Erythroblast (primary cell): ENCODE data around the gene RHOT2.
"Not testable (repeated sequence)": the region's sequence is repeated elsewhere in the genome, so short reads cannot be mapped to it uniquely, and the experiment has no call there.

Experiments used
- DNase-seq, 2 experiments: peaks; one replicate each; lab custom pipeline; 2025; lab: John Stamatoyannopoulos, UW
- GATA1 ChIP-seq: IDR thresholded peaks from 2 replicates; pipeline ENCODE4 v1.6.1; 2011; ENCODE audit warnings: low read depth, mild to moderate bottlenecking, control low read depth, low read length, moderate library complexity
- POLR2A ChIP-seq: IDR thresholded peaks from 2 replicates; pipeline ENCODE4 v1.6.1; 2011; ENCODE audit warnings: mild to moderate bottlenecking, low read length

The RHOT2 gene

GRCh38 chr16:681746-682427 lies 14.0 kb downstream of the RHOT2 start:
- no peak for TF ChIP-seq POLR2A
- no peak for TF ChIP-seq GATA1
- DNase-seq, result peak in 1 of 2 experiments; percentile 29

- no peak for DNase-seq
- TF ChIP-seq POLR2A, result no peak
- TF ChIP-seq GATA1, result no peak
Measured at GRCh38 chr16:682493-683395, 14.8 kb downstream of the RHOT2 start.

- peak in 1 of 2 experiments; percentile 62 for DNase-seq
- TF ChIP-seq GATA1 (no peak), POLR2A (no peak)
Measured at GRCh38 chr16:683396-684070, 15.6 kb downstream of the RHOT2 start.

GRCh38 chr16:684071-684794 lies 16.3 kb downstream of the RHOT2 start, which contains the start of gene JMJD8:
TSS of gene JMJD8 (minus strand) at chr16:684334. CDS start at chr16:684319, 15 bp downstream.
- TF ChIP-seq POLR2A (peak; percentile 69), GATA1 (no peak)
- peak; percentile 97 to 98 for DNase-seq

GRCh38 chr16:684961-685696 lies 17.2 kb downstream of the RHOT2 start:
- DNase-seq, result peak in 1 of 2 experiments; percentile 30
- TF ChIP-seq GATA1, result no peak
- no peak for TF ChIP-seq POLR2A

GRCh38 chr16:685967-686366 lies 18.0 kb downstream of the RHOT2 start:
- peak; percentile 64 for DNase-seq
- TF ChIP-seq GATA1 (no peak), POLR2A (no peak)

GRCh38 chr16:686459-687260 lies 18.7 kb downstream of the RHOT2 start:
- TF ChIP-seq GATA1 (no peak), POLR2A (no peak)
- DNase-seq, result no peak

GRCh38 chr16:687499-687898 lies 19.6 kb downstream of the RHOT2 start:
- DNase-seq, result no peak
- TF ChIP-seq GATA1 (no peak), POLR2A (no peak)

GRCh38 chr16:689175-689897 lies 21.4 kb downstream of the RHOT2 start:
- DNase-seq, result no peak
- no peak for TF ChIP-seq POLR2A
- TF ChIP-seq GATA1, result no peak

GRCh38 chr16:691242-691641 lies 23.3 kb downstream of the RHOT2 start:
- not testable (repeated sequence) for DNase-seq

- DNase-seq, result no peak
- TF ChIP-seq POLR2A (no peak), GATA1 (no peak)
Measured at GRCh38 chr16:692356-693108, 24.6 kb downstream of the RHOT2 start.
